Thoracic aorta (tissue), 2 donors: ENCODE results near the gene IGFBPL1. TPM values are rescaled to one million over a fixed set of nuclear protein-coding genes. Genes with fewer than 3 reads are reported as not detected.

Experiments used
- ATAC-seq: fragments of 150-250 bp; one replicate; pipeline ENCODE4 v1.8.0; 2017; ENCODE audit warnings: low read depth; ENCODE audit not compliant: insufficient number of reproducible peaks, low FRiP score
- DNase-seq: peaks from one replicate; pipeline ENCODE4 v3.0.0-alpha.2; 2020; ENCODE audit warnings: low spot score
- H3K27ac ChIP-seq, 2 donors: fragments of 200-600 bp; sonication (generic); 1 replicate in 1 of 2; 2 replicates in 1 of 2; pipeline ENCODE4 v1.5.1; 2016; ENCODE audit warnings: mild to moderate bottlenecking in 2 of 2, moderate library complexity in 2 of 2
- H3K27me3 ChIP-seq: fragments of 200-600 bp; sonication (generic); replicated peaks from 2 replicates; pipeline ENCODE4 v1.6.0; 2016; ENCODE audit warnings: mild to moderate bottlenecking; ENCODE audit not compliant: insufficient read depth
- H3K36me3 ChIP-seq: fragments of 200-600 bp; sonication (generic); one replicate; pipeline ENCODE4 v1.5.1; 2016
- H3K4me1 ChIP-seq, 2 donors: fragments of 200-600 bp; sonication (generic); 1 replicate in 1 of 2; 2 replicates in 1 of 2; pipeline versions ENCODE4 v1.5.1 to v1.6.0; 2016; ENCODE audit warnings: low read depth in 2 of 2, mild to moderate bottlenecking in 1 of 2; ENCODE audit not compliant: control insufficient read depth in 1 of 2
- H3K4me3 ChIP-seq: fragments of 200-600 bp; sonication (generic); 2 replicates; pipeline ENCODE4 v1.5.1; 2016; ENCODE audit warnings: mild to moderate bottlenecking
- H3K9me3 ChIP-seq: fragments of 200-600 bp; sonication (generic); 2 replicates; pipeline ENCODE4 v1.5.1; 2016
- total RNA-seq, 2 donors: library from RNA; depleted of rRNA; stranded (reverse); fragments of >200 nt; gene quantifications; one replicate each; pipeline versions ENCODE4 v1.1.0 to v1.2.3, GENCODE V29; 2016
- TF ChIP-seq, protein P1 (sequence below): fragments of 200-600 bp; sonication (generic); IDR thresholded peaks from one replicate; pipeline ENCODE4 v1.5.1; 2019; ENCODE audit warnings: antibody characterized with exemption

IGFBPL1 gene
- total RNA-seq, 2 donors from 2014 or later, result 16.6 to 34.0 TPM

DNA sequence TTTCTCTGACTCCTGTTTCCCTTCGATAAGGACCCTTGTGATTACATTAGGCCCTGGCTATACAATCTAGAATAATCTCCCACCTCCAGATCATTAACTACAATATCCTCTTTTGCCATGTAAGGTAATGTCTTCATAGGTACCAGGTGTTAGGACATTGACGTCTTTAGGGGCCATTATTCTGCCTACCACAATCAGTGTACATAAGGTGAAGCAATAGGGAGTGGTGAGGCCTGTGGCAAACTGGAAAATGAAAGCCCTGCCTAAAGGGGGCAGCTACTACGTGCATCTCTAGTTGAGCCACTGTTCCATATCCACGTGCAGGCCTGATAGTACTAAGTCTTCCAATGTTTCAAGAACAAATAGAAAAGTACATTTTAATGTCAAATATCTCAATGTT is 36.5 kb downstream of the IGFBPL1 start:
- peak overlapping the region; percentile 99 to 100 for H3K27ac ChIP-seq
- TF ChIP-seq, protein P1, sequence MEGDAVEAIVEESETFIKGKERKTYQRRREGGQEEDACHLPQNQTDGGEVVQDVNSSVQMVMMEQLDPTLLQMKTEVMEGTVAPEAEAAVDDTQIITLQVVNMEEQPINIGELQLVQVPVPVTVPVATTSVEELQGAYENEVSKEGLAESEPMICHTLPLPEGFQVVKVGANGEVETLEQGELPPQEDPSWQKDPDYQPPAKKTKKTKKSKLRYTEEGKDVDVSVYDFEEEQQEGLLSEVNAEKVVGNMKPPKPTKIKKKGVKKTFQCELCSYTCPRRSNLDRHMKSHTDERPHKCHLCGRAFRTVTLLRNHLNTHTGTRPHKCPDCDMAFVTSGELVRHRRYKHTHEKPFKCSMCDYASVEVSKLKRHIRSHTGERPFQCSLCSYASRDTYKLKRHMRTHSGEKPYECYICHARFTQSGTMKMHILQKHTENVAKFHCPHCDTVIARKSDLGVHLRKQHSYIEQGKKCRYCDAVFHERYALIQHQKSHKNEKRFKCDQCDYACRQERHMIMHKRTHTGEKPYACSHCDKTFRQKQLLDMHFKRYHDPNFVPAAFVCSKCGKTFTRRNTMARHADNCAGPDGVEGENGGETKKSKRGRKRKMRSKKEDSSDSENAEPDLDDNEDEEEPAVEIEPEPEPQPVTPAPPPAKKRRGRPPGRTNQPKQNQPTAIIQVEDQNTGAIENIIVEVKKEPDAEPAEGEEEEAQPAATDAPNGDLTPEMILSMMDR, result no peak

DNA sequence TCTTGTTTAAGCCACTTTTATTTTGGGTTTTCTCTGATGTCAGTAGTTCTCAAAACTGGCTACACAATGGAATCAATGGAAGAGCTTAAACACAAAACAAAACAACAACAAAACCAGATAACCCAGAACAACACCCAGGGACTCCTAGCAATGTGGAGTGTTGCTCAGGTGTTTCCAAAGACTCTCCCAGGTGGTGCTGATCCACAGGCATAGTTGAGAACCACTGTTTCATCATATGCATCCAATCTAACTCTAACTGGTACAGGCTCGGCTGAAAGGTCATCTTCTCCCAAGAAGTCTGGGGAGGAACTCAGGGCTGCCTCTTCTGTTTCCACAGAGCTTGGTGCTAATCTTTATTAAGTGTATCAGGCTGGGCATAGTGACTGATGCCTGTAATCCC is 37.2 kb downstream of the IGFBPL1 start:
- H3K4me1 ChIP-seq, result peaks cover 30 to 78% of the 10 kb centered on the region in 2 donors
- ATAC-seq, result no peak

More for the DNA sequence above, 36.5 kb downstream of the IGFBPL1 start:
- Histone ChIP-seq H3K4me1 (peaks cover 25 to 73% of the 10 kb centered on the region in 2 donors), H3K9me3 (no peaks in the 10 kb centered on the region), H3K27me3 (no peaks in the 10 kb centered on the region), H3K36me3 (no peaks in the 10 kb centered on the region), H3K4me3 (no peak overlapping the region)
- ATAC-seq (no peak), DNase-seq (no peak)

DNA sequence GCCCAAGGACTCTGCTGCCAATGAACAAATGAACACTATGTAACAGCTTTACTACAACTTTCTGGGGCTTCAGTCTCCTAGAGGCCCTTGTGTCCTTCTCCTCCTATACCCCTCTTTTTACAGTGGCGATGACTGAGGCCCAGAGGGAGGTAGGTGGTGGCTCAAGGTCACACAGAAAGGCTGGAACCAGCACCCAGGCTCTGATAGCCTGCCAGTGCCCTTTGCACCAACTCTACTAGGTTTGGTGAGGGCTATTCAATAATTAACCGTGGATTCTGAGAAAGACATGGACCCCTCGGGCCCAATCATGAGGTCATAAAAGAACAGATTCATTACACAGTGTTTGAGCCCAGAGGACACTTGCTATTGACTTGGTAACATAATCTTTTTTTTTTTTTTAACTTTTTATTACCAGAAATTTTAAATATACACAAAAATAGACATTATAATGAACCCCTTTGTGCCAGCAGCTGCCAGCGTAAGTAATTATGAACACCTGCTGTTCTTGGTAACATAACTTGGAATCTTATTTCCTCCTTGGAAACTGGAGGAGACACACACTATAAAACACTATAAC is 37.8 kb downstream of the IGFBPL1 start:
- Histone ChIP-seq H3K9me3 (no peaks in the 10 kb centered on the region), H3K27ac (peak overlapping the region; percentile 99 to 100), H3K36me3 (no peaks in the 10 kb centered on the region), H3K27me3 (no peaks in the 10 kb centered on the region), H3K4me1 (peaks cover 23 to 78% of the 10 kb centered on the region in 2 donors), H3K4me3 (no peak overlapping the region)
- no peak for DNase-seq
- TF ChIP-seq, protein P1, result no peak
- ATAC-seq, result no peak

More for the DNA sequence above, 37.2 kb downstream of the IGFBPL1 start:
- Histone ChIP-seq H3K27ac (peak overlapping the region; percentile 99 to 100), H3K36me3 (no peaks in the 10 kb centered on the region), H3K4me3 (no peak overlapping the region), H3K27me3 (no peaks in the 10 kb centered on the region), H3K9me3 (no peaks in the 10 kb centered on the region)
- no peak for DNase-seq
- TF ChIP-seq, protein P1, result no peak

DNA sequence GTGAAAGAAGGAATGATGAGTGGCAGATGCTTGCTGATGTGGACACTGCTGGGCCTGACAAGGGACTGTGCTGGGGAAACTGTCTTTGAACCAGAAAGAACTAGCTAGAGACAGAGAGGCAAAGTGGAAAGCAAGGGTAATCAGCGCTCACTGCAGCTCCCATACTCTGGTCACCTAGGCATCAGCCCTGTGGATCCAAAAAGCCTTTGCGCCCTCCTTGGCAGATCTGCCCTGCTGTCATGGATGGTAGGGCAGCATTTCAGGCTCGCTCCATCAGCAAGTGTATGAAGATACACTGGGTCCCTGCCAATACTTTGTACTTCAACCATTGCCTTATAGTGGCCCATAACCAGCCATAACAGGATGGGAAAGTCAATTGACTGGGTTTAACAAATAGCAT is 38.4 kb downstream of the IGFBPL1 start:
- DNase-seq (no peak), ATAC-seq (no peak)
- Histone ChIP-seq H3K4me3 (no peak overlapping the region), H3K4me1 (peaks cover 24 to 78% of the 10 kb centered on the region in 2 donors), H3K27ac (peak overlapping the region; percentile 99 to 100), H3K27me3 (no peaks in the 10 kb centered on the region), H3K9me3 (no peaks in the 10 kb centered on the region), H3K36me3 (no peaks in the 10 kb centered on the region)
- TF ChIP-seq, protein P1, result no peak

DNA sequence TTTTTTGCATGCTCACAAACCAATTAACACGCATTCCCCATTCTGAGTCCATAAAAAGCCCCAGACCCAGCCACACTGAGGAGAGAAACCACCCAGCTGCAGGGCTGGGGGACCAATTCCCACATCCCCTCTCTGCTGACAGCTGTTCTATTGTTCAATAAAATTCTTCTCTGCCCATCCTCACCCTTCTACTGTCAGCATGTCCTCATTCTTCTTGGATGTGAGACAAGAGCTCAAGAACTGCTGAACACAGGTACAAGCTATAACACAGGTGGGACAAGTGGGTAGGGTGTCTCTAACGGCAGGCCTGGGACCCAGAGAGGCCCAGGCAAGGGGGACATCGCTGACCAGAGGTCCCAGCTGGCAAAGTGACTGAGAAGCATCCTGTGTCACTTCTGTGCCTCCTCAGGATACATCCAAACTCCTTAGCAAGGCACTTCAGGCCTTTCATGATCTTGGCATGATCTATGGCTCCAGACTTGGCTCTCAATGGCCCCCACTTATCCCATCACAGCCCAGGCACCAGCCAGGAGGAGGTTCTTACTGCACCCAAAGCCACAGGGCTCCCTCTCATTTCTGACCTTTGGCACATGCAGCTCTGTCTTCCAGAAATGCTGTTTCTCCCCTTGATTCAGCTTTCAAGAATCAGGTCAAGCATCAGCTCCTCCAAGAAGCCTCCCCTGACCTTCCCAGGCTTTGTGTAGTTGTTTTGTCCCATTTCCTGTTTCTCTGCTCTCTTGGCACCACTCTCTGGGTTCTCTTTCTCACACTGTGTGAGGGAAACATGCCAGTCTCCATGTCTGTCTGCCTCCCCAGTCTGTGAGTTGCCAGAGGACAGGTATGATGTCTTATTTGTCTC is 39.0 kb downstream of the IGFBPL1 start:
- no peak for ATAC-seq
- Histone ChIP-seq H3K9me3 (no peaks in the 10 kb centered on the region), H3K27ac (peak overlapping the region; percentile 99 to 100), H3K36me3 (no peaks in the 10 kb centered on the region), H3K4me3 (no peak overlapping the region), H3K4me1 (peaks cover 24 to 73% of the 10 kb centered on the region in 2 donors), H3K27me3 (no peaks in the 10 kb centered on the region)
- TF ChIP-seq, protein P1, result no peak
- no peak for DNase-seq
